Subcutaneous adipose tissue (tissue), 4 donors: ENCODE data around the gene SV2C. TPM values are rescaled to one million over a fixed set of nuclear protein-coding genes. Genes with fewer than 3 reads are reported as not detected.

Experiments
- total RNA-seq, 4 donors: library from RNA; depleted of rRNA; stranded (reverse); fragments of >200 nt; gene quantifications; one replicate each; pipeline ENCODE4 v1.1.0, GENCODE V29; 2016
- TF ChIP-seq, protein P1 (sequence below): fragments of 450-650 bp; IDR thresholded peaks from one replicate; pipeline ENCODE4 v1.5.1; 2016; ENCODE audit warnings: low read depth, mild to moderate bottlenecking, control low read depth, antibody characterized with exemption, moderate library complexity

The SV2C gene
- total RNA-seq, 4 donors from 2014 or later: under 0.01 to 0.17 (median under 0.01) TPM; not detected in 1

DNA sequence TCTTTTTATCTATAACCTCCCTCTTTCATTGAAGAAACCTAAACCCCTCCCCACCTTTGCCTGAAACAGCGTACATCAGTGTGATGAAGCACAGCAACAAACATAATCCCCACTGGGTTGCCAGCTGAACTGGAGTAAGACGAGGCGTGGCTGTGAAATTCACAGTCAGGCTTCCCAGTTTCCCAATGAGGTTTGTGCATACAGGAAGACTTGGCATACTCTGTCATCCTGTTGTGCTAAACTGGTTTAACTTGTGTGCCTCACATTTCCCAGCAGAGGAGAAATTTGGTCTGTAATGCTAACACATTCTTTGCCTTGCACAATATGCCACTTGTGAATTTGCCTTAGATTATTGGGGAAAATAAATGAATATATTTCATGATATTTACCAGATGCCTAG lies 121.5 kb downstream of the SV2C start:
- TF ChIP-seq, protein P1, sequence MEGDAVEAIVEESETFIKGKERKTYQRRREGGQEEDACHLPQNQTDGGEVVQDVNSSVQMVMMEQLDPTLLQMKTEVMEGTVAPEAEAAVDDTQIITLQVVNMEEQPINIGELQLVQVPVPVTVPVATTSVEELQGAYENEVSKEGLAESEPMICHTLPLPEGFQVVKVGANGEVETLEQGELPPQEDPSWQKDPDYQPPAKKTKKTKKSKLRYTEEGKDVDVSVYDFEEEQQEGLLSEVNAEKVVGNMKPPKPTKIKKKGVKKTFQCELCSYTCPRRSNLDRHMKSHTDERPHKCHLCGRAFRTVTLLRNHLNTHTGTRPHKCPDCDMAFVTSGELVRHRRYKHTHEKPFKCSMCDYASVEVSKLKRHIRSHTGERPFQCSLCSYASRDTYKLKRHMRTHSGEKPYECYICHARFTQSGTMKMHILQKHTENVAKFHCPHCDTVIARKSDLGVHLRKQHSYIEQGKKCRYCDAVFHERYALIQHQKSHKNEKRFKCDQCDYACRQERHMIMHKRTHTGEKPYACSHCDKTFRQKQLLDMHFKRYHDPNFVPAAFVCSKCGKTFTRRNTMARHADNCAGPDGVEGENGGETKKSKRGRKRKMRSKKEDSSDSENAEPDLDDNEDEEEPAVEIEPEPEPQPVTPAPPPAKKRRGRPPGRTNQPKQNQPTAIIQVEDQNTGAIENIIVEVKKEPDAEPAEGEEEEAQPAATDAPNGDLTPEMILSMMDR: no peak

DNA sequence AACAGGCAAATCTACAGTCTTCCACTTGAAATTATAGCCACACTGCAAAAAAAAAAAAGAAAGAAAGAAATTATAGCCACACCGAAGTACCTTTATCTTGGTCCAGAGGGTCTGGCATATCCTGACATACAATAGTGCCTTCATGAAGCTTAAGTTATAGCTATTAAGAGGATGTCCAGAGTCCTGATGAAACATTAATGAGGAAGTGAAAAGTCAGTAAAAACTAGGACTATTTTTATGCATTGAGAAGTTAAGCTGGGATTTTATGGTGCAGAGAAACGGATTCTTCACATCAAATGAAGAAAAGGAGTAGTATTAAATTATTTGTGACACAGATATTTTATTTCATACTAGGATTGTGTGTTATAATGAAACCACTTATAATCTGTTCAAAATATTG lies 123.9 kb downstream of the SV2C start:
- TF ChIP-seq, protein P1: no peak

DNA sequence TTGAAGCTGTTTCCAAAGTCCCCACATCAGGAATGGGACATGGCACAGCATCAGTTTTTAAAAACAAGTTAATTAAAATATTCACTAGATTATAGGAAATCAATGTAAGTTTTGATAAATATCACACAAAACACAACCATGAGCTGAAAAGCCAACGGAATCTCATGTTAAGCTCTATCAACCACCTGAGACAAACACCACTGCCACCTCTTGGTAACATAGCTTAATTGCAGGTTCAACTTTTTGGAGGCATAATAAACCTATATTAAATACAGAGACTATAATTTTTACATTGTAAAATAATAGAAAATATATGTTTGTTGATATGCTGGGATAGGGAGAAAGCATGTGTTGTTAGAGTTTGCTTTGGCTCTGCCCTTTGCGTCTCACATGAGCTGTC lies 126.1 kb downstream of the SV2C start:
- TF ChIP-seq, protein P1: no peak

DNA sequence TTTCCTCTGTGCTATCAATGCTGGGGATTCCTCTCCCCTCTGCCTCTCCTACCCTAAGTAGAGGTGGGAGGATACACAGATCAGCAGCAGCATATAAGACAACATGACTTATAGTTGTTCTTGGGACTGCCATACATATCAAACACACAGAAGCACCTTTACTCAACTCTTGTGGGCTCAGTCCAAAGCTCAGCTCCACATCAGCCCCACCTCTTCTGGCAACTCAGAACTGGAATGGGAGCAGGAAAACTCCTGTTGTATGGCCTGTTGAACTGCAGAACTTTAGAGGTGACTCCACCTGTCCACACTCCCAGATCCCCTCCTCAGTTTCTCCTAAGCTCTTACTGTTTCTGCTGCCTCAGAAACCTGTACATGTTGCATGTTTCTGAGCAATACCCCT lies 127.8 kb downstream of the SV2C start:
- TF ChIP-seq, protein P1: no peak

DNA sequence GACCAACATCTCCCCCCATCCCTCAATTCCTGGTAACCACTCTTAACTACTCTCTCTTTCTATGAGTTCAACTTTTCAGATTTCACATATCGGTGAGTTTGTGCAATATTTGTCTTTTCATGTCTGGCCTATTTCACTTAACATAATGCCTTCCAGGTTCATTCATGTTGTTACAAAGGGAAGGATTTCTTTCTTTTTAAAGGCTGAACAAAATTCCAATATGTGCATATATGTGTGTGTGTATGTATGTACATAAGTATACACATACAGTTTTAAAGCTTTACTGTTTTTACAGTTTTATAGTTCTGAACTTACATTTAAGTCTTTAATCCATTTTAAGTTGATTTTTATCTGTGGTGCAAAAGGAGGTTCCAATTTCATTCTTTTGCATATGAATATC lies 130.7 kb downstream of the SV2C start:
- TF ChIP-seq, protein P1: no peak

DNA sequence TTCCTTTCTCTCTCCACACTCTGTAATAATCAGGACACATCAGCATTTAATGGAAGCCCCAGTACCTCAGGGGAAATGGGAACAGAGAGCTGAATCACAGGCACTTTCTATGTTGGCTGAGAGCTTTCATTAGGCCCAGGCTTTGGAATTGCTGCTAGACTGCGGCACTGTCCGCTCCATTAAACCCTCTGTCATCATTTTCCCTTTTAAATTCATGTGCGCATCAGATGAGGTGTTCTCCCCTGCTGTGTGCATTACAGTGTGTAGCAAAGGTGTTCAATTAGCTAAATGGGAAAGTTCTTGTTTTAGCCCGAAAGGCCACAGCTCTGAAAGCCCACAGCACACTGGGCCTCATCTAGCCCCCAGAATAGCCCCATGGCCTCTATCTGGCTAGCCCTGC lies 133.6 kb downstream of the SV2C start:
- TF ChIP-seq, protein P1: no peak

DNA sequence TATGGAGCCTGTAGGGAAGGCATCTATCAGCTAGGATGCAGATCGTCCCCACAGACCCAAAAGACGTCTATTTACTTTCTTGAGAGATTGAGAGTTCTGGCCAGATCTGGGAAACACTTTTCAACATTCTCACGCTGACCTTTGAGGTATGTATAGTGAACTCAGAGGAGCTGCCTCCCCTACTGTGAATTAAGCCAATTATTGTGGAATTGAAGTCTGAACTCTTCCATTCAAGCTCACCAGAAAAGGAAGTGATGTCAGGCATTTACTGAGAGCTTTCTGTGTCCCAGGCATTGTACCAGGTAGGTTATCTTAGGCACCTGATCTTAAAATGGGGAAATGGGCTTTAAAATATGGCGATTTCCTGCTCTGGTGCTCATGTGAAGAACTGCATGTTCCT lies 136.5 kb downstream of the SV2C start:
- TF ChIP-seq, protein P1: no peak

DNA sequence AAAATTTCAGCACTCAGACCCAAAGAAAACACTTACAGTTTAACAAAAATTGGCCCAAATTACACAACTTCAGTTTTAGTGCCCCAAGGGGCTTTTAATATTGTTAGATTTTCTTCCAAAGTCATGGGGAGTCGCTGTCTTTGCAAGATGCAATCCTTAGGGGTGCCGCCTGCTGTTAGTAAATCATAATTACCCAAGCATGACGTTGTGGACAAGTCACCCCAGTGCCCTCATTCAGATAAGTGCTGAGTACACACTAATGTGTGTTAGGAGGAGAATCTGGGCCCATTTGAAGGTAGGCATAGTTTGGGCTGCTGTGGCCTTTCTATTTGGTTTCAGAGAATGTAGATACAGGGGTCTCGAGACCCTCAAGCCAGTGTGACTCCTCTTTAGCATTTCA lies 138.1 kb downstream of the SV2C start:
- TF ChIP-seq, protein P1: no peak
